ENCODE results near the gene EHD3.

Gene EHD3

DNA sequence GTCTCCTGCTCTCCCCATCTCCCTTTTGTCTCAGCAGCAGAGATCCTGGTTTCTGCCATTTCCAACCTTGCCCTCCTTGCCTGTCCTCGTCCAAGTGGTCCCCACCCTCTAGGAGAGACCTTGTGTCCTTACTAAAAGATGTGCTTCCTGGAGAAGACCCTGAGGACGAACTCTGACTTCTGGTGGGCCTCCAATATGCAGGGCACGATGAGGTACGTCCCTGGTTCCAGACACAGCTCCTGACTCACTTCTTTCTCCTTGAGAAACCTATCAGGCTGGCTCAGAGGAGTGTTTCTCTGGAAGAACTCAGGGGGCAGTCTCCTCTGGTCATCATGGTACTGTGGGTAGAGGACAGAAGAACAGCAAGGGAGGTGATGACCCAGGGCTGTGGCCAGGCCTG lies 44.8 kb upstream of the EHD3 start:
- H3K4me3 ChIP-seq (ENCODE audit: low read depth, low read length, poor library complexity, severe bottlenecking): no peak overlapping the region
- TF ChIP-seq, protein P1, sequence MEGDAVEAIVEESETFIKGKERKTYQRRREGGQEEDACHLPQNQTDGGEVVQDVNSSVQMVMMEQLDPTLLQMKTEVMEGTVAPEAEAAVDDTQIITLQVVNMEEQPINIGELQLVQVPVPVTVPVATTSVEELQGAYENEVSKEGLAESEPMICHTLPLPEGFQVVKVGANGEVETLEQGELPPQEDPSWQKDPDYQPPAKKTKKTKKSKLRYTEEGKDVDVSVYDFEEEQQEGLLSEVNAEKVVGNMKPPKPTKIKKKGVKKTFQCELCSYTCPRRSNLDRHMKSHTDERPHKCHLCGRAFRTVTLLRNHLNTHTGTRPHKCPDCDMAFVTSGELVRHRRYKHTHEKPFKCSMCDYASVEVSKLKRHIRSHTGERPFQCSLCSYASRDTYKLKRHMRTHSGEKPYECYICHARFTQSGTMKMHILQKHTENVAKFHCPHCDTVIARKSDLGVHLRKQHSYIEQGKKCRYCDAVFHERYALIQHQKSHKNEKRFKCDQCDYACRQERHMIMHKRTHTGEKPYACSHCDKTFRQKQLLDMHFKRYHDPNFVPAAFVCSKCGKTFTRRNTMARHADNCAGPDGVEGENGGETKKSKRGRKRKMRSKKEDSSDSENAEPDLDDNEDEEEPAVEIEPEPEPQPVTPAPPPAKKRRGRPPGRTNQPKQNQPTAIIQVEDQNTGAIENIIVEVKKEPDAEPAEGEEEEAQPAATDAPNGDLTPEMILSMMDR (IDR thresholded peaks at IDR 0.05; ENCODE audit: low read length): no peak
- TF ChIP-seq EZH2 (IDR thresholded peaks at IDR 0.05; ENCODE audit: borderline replicate concordance, low read length): no peak

DNA sequence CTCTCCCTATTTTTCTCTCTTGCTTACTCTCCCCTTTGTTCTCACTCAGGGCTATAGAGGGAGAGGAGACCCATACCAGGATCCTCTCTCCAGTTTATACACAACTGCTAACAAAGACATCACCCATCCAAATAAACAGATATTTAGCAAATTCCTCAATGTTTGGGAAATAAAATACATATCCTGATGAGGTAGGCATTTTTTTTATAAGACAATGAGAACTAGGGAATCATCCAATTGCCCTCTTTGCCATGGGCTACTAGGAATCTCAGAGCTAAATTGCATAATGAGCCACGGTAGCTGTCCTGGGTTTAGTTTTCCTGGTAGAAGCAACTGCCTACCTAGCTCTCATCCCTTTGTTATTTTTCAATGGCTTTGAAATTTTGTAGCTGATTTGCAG lies 43.8 kb upstream of the EHD3 start:
- Histone ChIP-seq H3K9me3 (ENCODE audit: low read length) (no peaks in the 10 kb centered on the region), H2AFZ (ENCODE audit: low read length) (no peak overlapping the region), H3K4me1 (ENCODE audit: insufficient read depth, low read length, severe bottlenecking) (no peaks in the 10 kb centered on the region), H3K27me3 (ENCODE audit: insufficient read depth, low read length) (no peaks in the 10 kb centered on the region), H3F3A (ENCODE audit: insufficient read depth, low read length) (no peaks in the 10 kb centered on the region), H3K27ac (ENCODE audit: low read depth, low read length, poor library complexity, severe bottlenecking) (no peak overlapping the region), H4K20me1 (ENCODE audit: insufficient read depth, low read length) (no peaks in the 10 kb centered on the region), H3K4me2 (ENCODE audit: low read length) (no peak overlapping the region), H3K79me2 (ENCODE audit: insufficient read depth, low read length) (no peaks in the 10 kb centered on the region), H3K36me3 (ENCODE audit: insufficient read depth, low read length) (no peaks in the 10 kb centered on the region), H3K9ac (ENCODE audit: low read length) (no peak overlapping the region), H3K4me3 (ENCODE audit: low read depth, low read length, poor library complexity, severe bottlenecking) (no peak overlapping the region), H3K9me2 (ENCODE audit: low read depth, low read length) (no peaks in the 10 kb centered on the region)
- TF ChIP-seq, protein P1 (IDR thresholded peaks at IDR 0.05; ENCODE audit: low read length): no peak
- TF ChIP-seq EZH2 (IDR thresholded peaks at IDR 0.05; ENCODE audit: borderline replicate concordance, low read length): no peak

More for the DNA sequence above, 44.8 kb upstream of the EHD3 start:
- no peaks in the 10 kb centered on the region for H3F3A ChIP-seq (ENCODE audit: insufficient read depth, low read length)
- no peak overlapping the region for H2AFZ ChIP-seq (ENCODE audit: low read length)
- H3K27ac ChIP-seq (ENCODE audit: low read depth, low read length, poor library complexity, severe bottlenecking): no peak overlapping the region
- no peaks in the 10 kb centered on the region for H3K4me1 ChIP-seq (ENCODE audit: insufficient read depth, low read length, severe bottlenecking)
- no peaks in the 10 kb centered on the region for H3K79me2 ChIP-seq (ENCODE audit: insufficient read depth, low read length)
- H4K20me1 ChIP-seq (ENCODE audit: insufficient read depth, low read length): no peaks in the 10 kb centered on the region
- no peaks in the 10 kb centered on the region for H3K36me3 ChIP-seq (ENCODE audit: insufficient read depth, low read length)
- no peaks in the 10 kb centered on the region for H3K27me3 ChIP-seq (ENCODE audit: insufficient read depth, low read length)
- no peaks in the 10 kb centered on the region for H3K9me3 ChIP-seq (ENCODE audit: low read length)
- no peak overlapping the region for H3K9ac ChIP-seq (ENCODE audit: low read length)
- no peaks in the 10 kb centered on the region for H3K9me2 ChIP-seq (ENCODE audit: low read depth, low read length)
- H3K4me2 ChIP-seq (ENCODE audit: low read length): no peak overlapping the region

DNA sequence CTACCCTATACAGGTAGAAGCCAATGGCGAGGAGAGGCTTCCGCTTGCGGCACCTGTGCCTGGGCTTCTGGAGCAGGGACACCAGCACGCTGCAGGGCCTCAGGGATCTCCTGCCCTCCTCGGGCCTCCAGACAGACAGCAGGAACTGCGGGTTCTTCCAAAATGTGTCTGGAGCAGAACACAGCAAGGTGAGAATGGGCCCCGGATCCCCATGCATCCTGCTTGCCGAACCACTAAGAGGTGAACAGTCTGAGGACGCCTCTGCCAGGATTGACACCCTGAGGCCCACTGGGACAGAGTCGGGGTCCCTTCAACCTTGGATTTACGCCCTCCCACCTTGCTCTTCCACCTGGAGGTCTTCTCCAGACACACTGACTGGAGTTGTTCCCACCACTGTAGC lies 42.0 kb upstream of the EHD3 start:
- H3K27ac ChIP-seq (ENCODE audit: low read depth, low read length, poor library complexity, severe bottlenecking): no peak overlapping the region
- H3K9me3 ChIP-seq (ENCODE audit: low read length): no peaks in the 10 kb centered on the region
- H3K9me2 ChIP-seq (ENCODE audit: low read depth, low read length): no peaks in the 10 kb centered on the region
- no peaks in the 10 kb centered on the region for H3K36me3 ChIP-seq (ENCODE audit: insufficient read depth, low read length)
- H2AFZ ChIP-seq (ENCODE audit: low read length): no peak overlapping the region
- H3K9ac ChIP-seq (ENCODE audit: low read length): no peak overlapping the region
- no peak overlapping the region for H3K4me3 ChIP-seq (ENCODE audit: low read depth, low read length, poor library complexity, severe bottlenecking)
- no peak overlapping the region for H3K4me2 ChIP-seq (ENCODE audit: low read length)
- H3K27me3 ChIP-seq (ENCODE audit: insufficient read depth, low read length): no peaks in the 10 kb centered on the region
- no peaks in the 10 kb centered on the region for H4K20me1 ChIP-seq (ENCODE audit: insufficient read depth, low read length)
- no peaks in the 10 kb centered on the region for H3K4me1 ChIP-seq (ENCODE audit: insufficient read depth, low read length, severe bottlenecking)
- H3F3A ChIP-seq (ENCODE audit: insufficient read depth, low read length): no peaks in the 10 kb centered on the region
- H3K79me2 ChIP-seq (ENCODE audit: insufficient read depth, low read length): no peaks in the 10 kb centered on the region
- TF ChIP-seq, protein P1 (IDR thresholded peaks at IDR 0.05; ENCODE audit: low read length): no peak
- no peak for TF ChIP-seq EZH2 (IDR thresholded peaks at IDR 0.05; ENCODE audit: borderline replicate concordance, low read length)

All from OCI-LY1 (cell line).